ENCODE measurements around the gene SERINC4. TPM values are rescaled to one million over a fixed set of nuclear protein-coding genes. Genes with fewer than 3 reads are reported as not detected.

Gene SERINC4
- total and polyA plus RNA-seq, 9 of the 15 experiments (the other 6 are each of a cell fraction or from before 2014, with no cell fraction given), result 0.14 to 0.86 (median 0.18) TPM; not detected in 2

DNA sequence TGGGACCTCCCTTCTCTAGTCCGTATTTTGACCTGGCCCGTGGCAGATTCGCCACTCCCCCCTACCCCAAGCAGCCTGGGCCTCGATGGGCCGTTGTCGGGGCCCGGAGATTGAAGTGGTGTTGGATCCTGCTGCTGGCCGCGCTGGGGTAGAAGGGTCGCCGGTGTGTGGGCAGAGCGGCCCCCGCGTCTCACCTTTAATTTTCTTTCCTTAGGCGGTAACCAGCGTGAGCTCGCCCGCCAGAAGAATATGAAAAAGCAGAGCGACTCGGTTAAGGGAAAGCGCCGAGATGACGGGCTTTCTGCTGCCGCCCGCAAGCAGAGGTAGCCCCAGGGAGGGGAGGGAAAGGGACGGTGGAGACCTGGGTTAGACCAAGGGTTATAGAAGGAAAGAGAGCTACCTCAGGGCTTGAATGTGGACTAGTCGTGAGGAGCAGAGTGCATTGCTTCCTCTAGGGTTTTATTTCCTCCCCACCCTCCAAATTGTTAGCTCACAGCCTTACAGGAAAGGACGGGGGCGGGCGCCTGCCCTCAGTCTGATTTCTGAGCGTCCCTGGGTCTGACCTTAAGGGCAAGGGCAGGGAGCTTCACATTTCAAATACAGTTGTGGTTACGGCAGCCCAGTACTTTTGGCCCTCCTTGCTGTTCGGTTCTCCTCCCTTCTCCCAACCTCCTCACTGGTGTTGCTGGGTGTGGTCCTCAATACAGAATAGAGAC lies 7.1 kb downstream of the SERINC4 start (continued):
- TF ChIP-seq KLF6 (CRISPR knock-in tag; IDR thresholded peaks at IDR 0.05; ENCODE audit: borderline replicate concordance) (no peak), CBX1 (IDR thresholded peaks at IDR 0.05; ENCODE audit: low read depth) (no peak; the same call in 1 of the 2 replicates), ARID4B (CRISPR knock-in tag; IDR thresholded peaks at IDR 0.05) (0 out of 2 replicates have a peak, but pooled peaks have one; percentile 11), ZNF780A (CRISPR knock-in tag; IDR thresholded peaks at IDR 0.05) (no peak), NFRKB (IDR thresholded peaks at IDR 0.05; ENCODE audit: low read depth) (peak; percentile 21; the same call in 1 of the 2 replicates), PPARD (CRISPR knock-in tag; IDR thresholded peaks at IDR 0.05) (no peak), NCOA2 (IDR thresholded peaks at IDR 0.05; ENCODE audit: partially characterized antibody in 2 of 2) (no peak), NR2C1 (IDR thresholded peaks at IDR 0.05) (no peak), NR2C1 (tag; IDR thresholded peaks at IDR 0.05) (no peak), BRD4 (IDR thresholded peaks at IDR 0.05) (0 out of 2 replicates have a peak, but pooled peaks have one; percentile 2), JUN (IDR thresholded peaks at IDR 0.05; ENCODE audit: borderline replicate concordance, low read depth, low read length) (no peak), JUN (CRISPR knock-in tag; IDR thresholded peaks at IDR 0.05; ENCODE audit: borderline replicate concordance) (no peak), CHD1 (IDR thresholded peaks at IDR 0.05; ENCODE audit: low read length) (peak; percentile 19), HMGN3 (IDR thresholded peaks at IDR 0.05; ENCODE audit: borderline replicate concordance, extremely low read depth, insufficient read length, low read depth, low read length) (no peak), RBFOX2 (IDR thresholded peaks at IDR 0.05; ENCODE audit: low read depth, low read length) (peak; percentile 71)
- TF ChIP-seq, protein P1, sequence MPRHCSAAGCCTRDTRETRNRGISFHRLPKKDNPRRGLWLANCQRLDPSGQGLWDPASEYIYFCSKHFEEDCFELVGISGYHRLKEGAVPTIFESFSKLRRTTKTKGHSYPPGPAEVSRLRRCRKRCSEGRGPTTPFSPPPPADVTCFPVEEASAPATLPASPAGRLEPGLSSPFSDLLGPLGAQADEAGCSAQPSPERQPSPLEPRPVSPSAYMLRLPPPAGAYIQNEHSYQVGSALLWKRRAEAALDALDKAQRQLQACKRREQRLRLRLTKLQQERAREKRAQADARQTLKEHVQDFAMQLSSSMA (CRISPR knock-in tag; IDR thresholded peaks at IDR 0.05), result no peak
